Tongue (tissue), 3 donors: Measurements from ENCODE around the gene COG6. TPM values are rescaled to one million over a fixed set of nuclear protein-coding genes. Genes with fewer than 3 reads are reported as not detected.

ENCODE experiments used
- DNase-seq: peaks from one replicate; pipeline ENCODE4 v3.0.0-alpha.2; 2015
- small RNA-seq: library from RNA; depleted of rRNA; stranded (forward); fragments of <200 nt; gene quantifications from one replicate; pipeline ENCODE3, GENCODE V24; 2014; ENCODE audit warnings: low replicate concordance
- total RNA-seq: library from RNA; depleted of rRNA; stranded (reverse); fragments of >200 nt; gene quantifications from one replicate; pipeline ENCODE4 v1.2.3, GENCODE V29; 2014

The COG6 gene
- total RNA-seq, 1 donor from 2014 or later, result 44.0 TPM

GRCh38 chr13:39770221-39771090 is 115.0 kb downstream of the COG6 start:
- no peak for DNase-seq

- DNase-seq, result no peak
Measured at GRCh38 chr13:39773833-39774232, 118.4 kb downstream of the COG6 start.

- DNase-seq, result no peak
Measured at GRCh38 chr13:39776439-39776838, 121.0 kb downstream of the COG6 start.

- DNase-seq, result no peak
Measured at GRCh38 chr13:39777021-39777420, 121.6 kb downstream of the COG6 start.

GRCh38 chr13:39777527-39778061 is 122.1 kb downstream of the COG6 start:
- peak; percentile 22 for DNase-seq

GRCh38 chr13:39779337-39780265 is 124.1 kb downstream of the COG6 start:
- DNase-seq, result no peak

GRCh38 chr13:39780711-39781110 is 125.2 kb downstream of the COG6 start:
- DNase-seq, result no peak

- no peak for DNase-seq
Measured at GRCh38 chr13:39781381-39781780, 125.9 kb downstream of the COG6 start.

- DNase-seq, result no peak
Measured at GRCh38 chr13:39783051-39783450, 127.6 kb downstream of the COG6 start.

GRCh38 chr13:39784347-39784746 is 128.9 kb downstream of the COG6 start:
- no peak for DNase-seq

- DNase-seq, result no peak
Measured at GRCh38 chr13:39786091-39786490, 130.6 kb downstream of the COG6 start.

- no peak for DNase-seq
Measured at GRCh38 chr13:39787086-39787487, 131.6 kb downstream of the COG6 start.

GRCh38 chr13:39788102-39788501 is 132.6 kb downstream of the COG6 start:
- DNase-seq, result no peak

- no peak for DNase-seq
Measured at GRCh38 chr13:39789451-39789850, 134.0 kb downstream of the COG6 start.

Small RNA genes within 50 kb of the gene (small RNA-seq; reads per million reads assigned to genes)
- not detected for gene MIR4305
- gene RNY4P14, result not detected

Other genes with a start within 250 kb of the COG6 start
- 65.6 TPM for gene LHFPL6, start 52.5 kb upstream of the COG6 start, total RNA-seq